ENCODE measurements around the gene FOXN3. TPM values are rescaled to one million over a fixed set of nuclear protein-coding genes. Genes with fewer than 3 reads are reported as not detected.

The FOXN3 gene
- total RNA-seq, 1 experiment from 2014 or later, result 8.8 TPM

DNA sequence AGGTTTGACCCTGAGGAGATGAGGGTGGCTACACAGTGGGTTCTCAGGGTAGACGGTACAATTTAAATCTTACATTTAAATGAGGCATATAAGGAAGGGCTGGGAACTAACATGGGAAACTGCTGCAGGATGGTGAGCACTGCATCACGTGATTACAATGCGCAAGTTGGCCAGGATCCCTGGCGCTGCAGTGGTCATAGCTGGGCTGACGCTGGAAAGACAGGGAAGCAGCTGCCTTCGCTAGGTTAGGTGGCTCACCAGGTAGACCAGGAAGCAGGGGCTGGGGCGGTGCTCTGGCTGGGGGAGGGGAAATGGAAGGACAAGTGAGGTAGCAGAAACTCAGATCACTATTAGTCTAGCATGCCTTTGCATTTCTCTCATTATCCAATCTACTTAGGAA, 149.9 kb downstream of the FOXN3 start:
- Histone ChIP-seq H3K27ac (ENCODE audit: low read length) (no peak overlapping the region), H3K4me3 (ENCODE audit: low read depth in 2 of 2, low read length in 2 of 2) (no peak overlapping the region), H3K36me3 (ENCODE audit: control insufficient read depth, insufficient read depth, low read length) (no peaks in the 10 kb centered on the region), H3K9me3 (ENCODE audit: control insufficient read depth, insufficient read depth, low read depth, low read length) (no peaks in the 10 kb centered on the region), H3K4me1 (ENCODE audit: control insufficient read depth, insufficient read depth, low read length) (no peaks in the 10 kb centered on the region), H3K27me3 (ENCODE audit: control insufficient read depth, insufficient read depth, low read length) (no peaks in the 10 kb centered on the region)
- CTCF ChIA-PET, result no interaction called here
- intact Hi-C loops (cut with micrococcal nuclease; ENCODE audit: unreplicated experiment) (no loop called here), in situ Hi-C loops (cut with HindIII; ENCODE audit: low pct_unique_long_range_greater_than_20kb, low sequenced_read_pairs) (no loop called here)
- no peak for ATAC-seq
- POLR2A ChIA-PET, result no interaction called here
- DNase-seq (ENCODE audit: low read depth, low spot score), result no peak
- BruUV-seq (replicated peaks), result no TSS peak
- TF ChIP-seq TCF7L2 (IDR thresholded peaks at IDR 0.05; ENCODE audit: low read depth, low read length), result no peak
- TF ChIP-seq, protein P1, sequence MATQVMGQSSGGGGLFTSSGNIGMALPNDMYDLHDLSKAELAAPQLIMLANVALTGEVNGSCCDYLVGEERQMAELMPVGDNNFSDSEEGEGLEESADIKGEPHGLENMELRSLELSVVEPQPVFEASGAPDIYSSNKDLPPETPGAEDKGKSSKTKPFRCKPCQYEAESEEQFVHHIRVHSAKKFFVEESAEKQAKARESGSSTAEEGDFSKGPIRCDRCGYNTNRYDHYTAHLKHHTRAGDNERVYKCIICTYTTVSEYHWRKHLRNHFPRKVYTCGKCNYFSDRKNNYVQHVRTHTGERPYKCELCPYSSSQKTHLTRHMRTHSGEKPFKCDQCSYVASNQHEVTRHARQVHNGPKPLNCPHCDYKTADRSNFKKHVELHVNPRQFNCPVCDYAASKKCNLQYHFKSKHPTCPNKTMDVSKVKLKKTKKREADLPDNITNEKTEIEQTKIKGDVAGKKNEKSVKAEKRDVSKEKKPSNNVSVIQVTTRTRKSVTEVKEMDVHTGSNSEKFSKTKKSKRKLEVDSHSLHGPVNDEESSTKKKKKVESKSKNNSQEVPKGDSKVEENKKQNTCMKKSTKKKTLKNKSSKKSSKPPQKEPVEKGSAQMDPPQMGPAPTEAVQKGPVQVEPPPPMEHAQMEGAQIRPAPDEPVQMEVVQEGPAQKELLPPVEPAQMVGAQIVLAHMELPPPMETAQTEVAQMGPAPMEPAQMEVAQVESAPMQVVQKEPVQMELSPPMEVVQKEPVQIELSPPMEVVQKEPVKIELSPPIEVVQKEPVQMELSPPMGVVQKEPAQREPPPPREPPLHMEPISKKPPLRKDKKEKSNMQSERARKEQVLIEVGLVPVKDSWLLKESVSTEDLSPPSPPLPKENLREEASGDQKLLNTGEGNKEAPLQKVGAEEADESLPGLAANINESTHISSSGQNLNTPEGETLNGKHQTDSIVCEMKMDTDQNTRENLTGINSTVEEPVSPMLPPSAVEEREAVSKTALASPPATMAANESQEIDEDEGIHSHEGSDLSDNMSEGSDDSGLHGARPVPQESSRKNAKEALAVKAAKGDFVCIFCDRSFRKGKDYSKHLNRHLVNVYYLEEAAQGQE (IDR thresholded peaks at IDR 0.05; ENCODE audit: insufficient read depth in 1 of 2, low read depth in 2 of 2, low read length in 1 of 2), result no peak
- no peak for TF ChIP-seq SIN3A (IDR thresholded peaks at IDR 0.05; ENCODE audit: borderline replicate concordance, insufficient read depth, low read depth, low read length)
- no peak for TF ChIP-seq POLR2AphosphoS5 (IDR thresholded peaks at IDR 0.05; ENCODE audit: low read depth, low read length)
- TF ChIP-seq, protein P2, sequence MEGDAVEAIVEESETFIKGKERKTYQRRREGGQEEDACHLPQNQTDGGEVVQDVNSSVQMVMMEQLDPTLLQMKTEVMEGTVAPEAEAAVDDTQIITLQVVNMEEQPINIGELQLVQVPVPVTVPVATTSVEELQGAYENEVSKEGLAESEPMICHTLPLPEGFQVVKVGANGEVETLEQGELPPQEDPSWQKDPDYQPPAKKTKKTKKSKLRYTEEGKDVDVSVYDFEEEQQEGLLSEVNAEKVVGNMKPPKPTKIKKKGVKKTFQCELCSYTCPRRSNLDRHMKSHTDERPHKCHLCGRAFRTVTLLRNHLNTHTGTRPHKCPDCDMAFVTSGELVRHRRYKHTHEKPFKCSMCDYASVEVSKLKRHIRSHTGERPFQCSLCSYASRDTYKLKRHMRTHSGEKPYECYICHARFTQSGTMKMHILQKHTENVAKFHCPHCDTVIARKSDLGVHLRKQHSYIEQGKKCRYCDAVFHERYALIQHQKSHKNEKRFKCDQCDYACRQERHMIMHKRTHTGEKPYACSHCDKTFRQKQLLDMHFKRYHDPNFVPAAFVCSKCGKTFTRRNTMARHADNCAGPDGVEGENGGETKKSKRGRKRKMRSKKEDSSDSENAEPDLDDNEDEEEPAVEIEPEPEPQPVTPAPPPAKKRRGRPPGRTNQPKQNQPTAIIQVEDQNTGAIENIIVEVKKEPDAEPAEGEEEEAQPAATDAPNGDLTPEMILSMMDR (IDR thresholded peaks at IDR 0.05), result no peak

DNA sequence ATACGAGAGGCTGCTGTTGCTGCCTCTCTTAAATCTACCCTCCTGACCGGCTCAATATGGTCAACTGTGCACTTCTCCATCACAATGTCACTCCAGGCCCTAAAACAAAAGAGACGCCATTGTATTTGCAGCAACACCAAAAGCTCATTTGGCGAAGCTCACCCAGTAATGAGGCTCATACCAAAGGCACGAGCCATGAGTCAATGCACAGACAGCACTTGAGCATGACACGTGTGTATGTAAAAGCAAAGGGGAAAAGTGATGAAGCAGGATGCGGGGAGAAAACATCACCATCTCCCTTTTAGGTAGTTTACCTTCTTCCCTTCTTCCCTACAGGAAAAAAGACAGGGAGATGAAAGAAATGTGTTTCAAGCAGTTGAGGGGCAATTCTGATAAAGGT, 150.3 kb downstream of the FOXN3 start:
- no peaks in the 10 kb centered on the region for H3K27me3 ChIP-seq (ENCODE audit: control insufficient read depth, insufficient read depth, low read length)
- intact Hi-C loops (cut with micrococcal nuclease; ENCODE audit: unreplicated experiment), result no loop called here
- no peaks in the 10 kb centered on the region for H3K36me3 ChIP-seq (ENCODE audit: control insufficient read depth, insufficient read depth, low read length)
- DNase-seq (ENCODE audit: low read depth, low spot score) (no peak), ATAC-seq (no peak)
- TF ChIP-seq TCF7L2 (IDR thresholded peaks at IDR 0.05; ENCODE audit: low read depth, low read length) (no peak), POLR2AphosphoS5 (IDR thresholded peaks at IDR 0.05; ENCODE audit: low read depth, low read length) (no peak)
- TF ChIP-seq, protein P1 (IDR thresholded peaks at IDR 0.05; ENCODE audit: insufficient read depth in 1 of 2, low read depth in 2 of 2, low read length in 1 of 2), result no peak
- ChIA-PET CTCF (no interaction called here), POLR2A (no interaction called here)
- no TSS peak for BruUV-seq (replicated peaks)
- H3K9me3 ChIP-seq (ENCODE audit: control insufficient read depth, insufficient read depth, low read depth, low read length), result no peaks in the 10 kb centered on the region
- no peaks in the 10 kb centered on the region for H3K4me1 ChIP-seq (ENCODE audit: control insufficient read depth, insufficient read depth, low read length)
- H3K27ac ChIP-seq (ENCODE audit: low read length), result no peak overlapping the region
- no peak overlapping the region for H3K4me3 ChIP-seq (ENCODE audit: low read depth in 2 of 2, low read length in 2 of 2)
- in situ Hi-C loops (cut with HindIII; ENCODE audit: low pct_unique_long_range_greater_than_20kb, low sequenced_read_pairs), result no loop called here
